ENCODE results near the gene PRICKLE2. TPM values are rescaled to one million over a fixed set of nuclear protein-coding genes. Genes with fewer than 3 reads are reported as not detected.

Gene PRICKLE2
- total RNA-seq, 1 experiment from 2014 or later: 3.2 TPM

- DNase-seq: no peak
- no peak overlapping the region for H3K9ac ChIP-seq (ENCODE audit: extremely low read depth, insufficient read length, low read length)
- H3K4me2 ChIP-seq (ENCODE audit: insufficient read depth, insufficient read length, low read length): no peak overlapping the region
- Mint-ChIP-seq H3K9me3 (no peaks in the 10 kb centered on the region), H3K36me3 (ENCODE audit: insufficient read depth in 1 of 3, low read depth in 3 of 3) (peaks cover 10 to 27% (median 18%) of the 10 kb centered on the region in 3 experiments), H3K4me3 (no peak overlapping the region), H3K27me3 (ENCODE audit: low read depth) (no peaks in the 10 kb centered on the region), H3K27ac (no peak overlapping the region), H3K4me1 (peaks cover 28% of the 10 kb centered on the region in 2 experiments)
- H4K20me1 ChIP-seq (ENCODE audit: control insufficient read depth, insufficient read depth, insufficient read length): no peaks in the 10 kb centered on the region
- no peaks in the 10 kb centered on the region for H3K9me3 ChIP-seq (ENCODE audit: control insufficient read depth, low read depth, low read length)
- no peak overlapping the region for H3K4ac ChIP-seq (ENCODE audit: low read depth, low read length)
- H3K79me2 ChIP-seq (ENCODE audit: insufficient read depth, low read length): no peaks in the 10 kb centered on the region
- H3K27me3 ChIP-seq (ENCODE audit: insufficient read depth, low read length): no peaks in the 10 kb centered on the region
- H3K14ac ChIP-seq (ENCODE audit: insufficient read depth, low read length): no peak overlapping the region
- no peak overlapping the region for H2AK5ac ChIP-seq (ENCODE audit: insufficient read length, low read length)
- no peak overlapping the region for H3T11ph ChIP-seq (ENCODE audit: low read length)
- TF ChIP-seq, protein P1, sequence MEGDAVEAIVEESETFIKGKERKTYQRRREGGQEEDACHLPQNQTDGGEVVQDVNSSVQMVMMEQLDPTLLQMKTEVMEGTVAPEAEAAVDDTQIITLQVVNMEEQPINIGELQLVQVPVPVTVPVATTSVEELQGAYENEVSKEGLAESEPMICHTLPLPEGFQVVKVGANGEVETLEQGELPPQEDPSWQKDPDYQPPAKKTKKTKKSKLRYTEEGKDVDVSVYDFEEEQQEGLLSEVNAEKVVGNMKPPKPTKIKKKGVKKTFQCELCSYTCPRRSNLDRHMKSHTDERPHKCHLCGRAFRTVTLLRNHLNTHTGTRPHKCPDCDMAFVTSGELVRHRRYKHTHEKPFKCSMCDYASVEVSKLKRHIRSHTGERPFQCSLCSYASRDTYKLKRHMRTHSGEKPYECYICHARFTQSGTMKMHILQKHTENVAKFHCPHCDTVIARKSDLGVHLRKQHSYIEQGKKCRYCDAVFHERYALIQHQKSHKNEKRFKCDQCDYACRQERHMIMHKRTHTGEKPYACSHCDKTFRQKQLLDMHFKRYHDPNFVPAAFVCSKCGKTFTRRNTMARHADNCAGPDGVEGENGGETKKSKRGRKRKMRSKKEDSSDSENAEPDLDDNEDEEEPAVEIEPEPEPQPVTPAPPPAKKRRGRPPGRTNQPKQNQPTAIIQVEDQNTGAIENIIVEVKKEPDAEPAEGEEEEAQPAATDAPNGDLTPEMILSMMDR (conservative IDR thresholded peaks at IDR 0.05): no peak
- H3K23ac ChIP-seq (ENCODE audit: insufficient read length, low read depth, low read length): no peak overlapping the region
- H2BK20ac ChIP-seq (ENCODE audit: low read depth, low read length, poor library complexity, severe bottlenecking): no peak overlapping the region
- no peak overlapping the region for H3K56ac ChIP-seq (ENCODE audit: insufficient read length, low read depth, low read length)
- no peak overlapping the region for H4K5ac ChIP-seq (ENCODE audit: insufficient read length, low read depth, low read length)
- no peak overlapping the region for H3K27ac ChIP-seq (ENCODE audit: insufficient read length, low read depth, low read length)
- no peak overlapping the region for H2BK120ac ChIP-seq (ENCODE audit: low read depth, low read length, poor library complexity, severe bottlenecking)
- H3K79me1 ChIP-seq (ENCODE audit: insufficient read depth, low read depth, low read length, poor library complexity, severe bottlenecking): no peaks in the 10 kb centered on the region
- H2BK12ac ChIP-seq (ENCODE audit: insufficient read length, low read depth, low read length): no peak overlapping the region
- H3K23me2 ChIP-seq (ENCODE audit: insufficient read length, low read depth, low read length, poor library complexity, severe bottlenecking): no peaks in the 10 kb centered on the region
- no peak overlapping the region for H2BK5ac ChIP-seq (ENCODE audit: insufficient read length, low read length)
- no peak overlapping the region for H3K18ac ChIP-seq (ENCODE audit: insufficient read length, low read depth, low read length)
- no peak overlapping the region for H2AFZ ChIP-seq (ENCODE audit: low read length)
- no peaks in the 10 kb centered on the region; the same call in 1 of the 2 replicates for H3K4me1 ChIP-seq (ENCODE audit: insufficient read depth, low read length)
- no peak overlapping the region for H4K91ac ChIP-seq (ENCODE audit: insufficient read length, low read depth, low read length)
- H2BK15ac ChIP-seq (ENCODE audit: low read depth, low read length): no peak overlapping the region
- no peak overlapping the region for H4K8ac ChIP-seq (replicated peaks; ENCODE audit: insufficient read length, low read depth, low read length)
- no CpG with 5 or more reads among the region's 2 CpGs for WGBS (ENCODE audit: extremely low coverage, insufficient read length, low lambda C conversion rate)
Observed at GRCh38 chr3:64152086-64152485, 73.2 kb downstream of the PRICKLE2 start.
